GM10266 (cell line): ENCODE measurements around the gene GAMT.

Experiments
- DNase-seq: peaks from one replicate; pipeline ENCODE4 v3.0.0; 2012; ENCODE audit errors: extremely low spot score
- CTCF ChIP-seq: IDR thresholded peaks from 2 replicates; pipeline ENCODE4 v1.5.1; 2012; ENCODE audit warnings: mild to moderate bottlenecking, low read depth; ENCODE audit not compliant: control insufficient read depth, insufficient read depth; ENCODE audit errors: missing control alignments

GAMT gene

GRCh38 chr19:1401138-1401888 is at the start of gene GAMT:
Gene GAMT (minus strand): TSS chr19:1401542. CDS start chr19:1401476, 66 bp downstream.
- TF ChIP-seq CTCF = peak; percentile 58
- DNase-seq = peak; percentile 95

GRCh38 chr19:1449467-1450442 is 48.4 kb upstream of the GAMT start, which contains the start of gene APC2:
Gene APC2 (plus strand): TSS chr19:1450121. CDS start chr19:1453002, 2,881 bp downstream.
- DNase-seq = peak; percentile 82
- TF ChIP-seq CTCF = no peak

GRCh38 chr19:1447944-1448343 is 46.6 kb upstream of the GAMT start:
- DNase-seq = no peak
- no peak for TF ChIP-seq CTCF

GRCh38 chr19:1447504-1447903 is 46.2 kb upstream of the GAMT start:
- no peak for DNase-seq
- TF ChIP-seq CTCF = no peak

- TF ChIP-seq CTCF = no peak
- DNase-seq = no peak
Observed at GRCh38 chr19:1446713-1447481, 45.6 kb upstream of the GAMT start.

GRCh38 chr19:1445932-1446712 is 44.8 kb upstream of the GAMT start:
- peak; percentile 84 for DNase-seq
- TF ChIP-seq CTCF = no peak
